ENCODE results near the gene TBC1D13.
"Not testable (repeated sequence)": the region's sequence is repeated elsewhere in the genome, so short reads cannot be mapped to it uniquely, and the experiment has no call there.

The TBC1D13 gene

DNA sequence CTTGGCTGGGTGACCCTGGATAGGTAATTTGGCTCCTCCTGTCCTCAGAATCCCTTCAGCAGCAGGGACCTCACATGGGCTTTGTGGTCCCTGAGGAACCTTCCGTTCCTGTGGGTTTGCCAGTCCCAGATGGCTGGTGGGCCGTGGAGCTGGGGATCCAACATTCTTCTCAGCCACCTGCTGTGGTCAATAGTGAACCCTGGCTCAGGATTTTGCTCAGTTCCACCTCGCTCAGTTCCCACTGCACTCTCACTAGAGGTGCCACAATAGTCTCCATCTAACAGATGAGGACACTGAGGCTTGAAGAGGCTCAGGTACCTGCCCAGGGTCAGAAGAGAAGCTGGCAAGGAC lies 59.6 kb downstream of the TBC1D13 start:
- no peak for DNase-seq (ENCODE audit: low spot score)

DNA sequence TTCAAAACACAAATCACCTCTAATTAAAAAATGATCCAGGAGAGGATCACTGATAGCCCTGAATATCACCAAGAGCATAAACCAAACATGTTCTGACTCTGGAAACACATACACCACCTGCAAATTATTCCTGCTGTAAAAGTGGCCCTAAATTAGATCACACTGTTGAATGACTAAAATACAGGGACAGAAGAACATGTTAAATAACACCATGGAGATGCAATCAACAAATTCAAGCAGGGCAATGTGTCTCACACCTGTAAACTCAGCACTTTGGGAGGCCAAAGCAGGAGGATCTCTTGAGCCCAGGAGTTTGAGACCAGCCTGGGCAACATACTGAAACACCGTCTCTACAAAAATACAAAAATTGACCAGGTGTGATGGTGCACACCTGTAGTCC lies 60.8 kb downstream of the TBC1D13 start:
- DNase-seq (ENCODE audit: low spot score) = no peak

DNA sequence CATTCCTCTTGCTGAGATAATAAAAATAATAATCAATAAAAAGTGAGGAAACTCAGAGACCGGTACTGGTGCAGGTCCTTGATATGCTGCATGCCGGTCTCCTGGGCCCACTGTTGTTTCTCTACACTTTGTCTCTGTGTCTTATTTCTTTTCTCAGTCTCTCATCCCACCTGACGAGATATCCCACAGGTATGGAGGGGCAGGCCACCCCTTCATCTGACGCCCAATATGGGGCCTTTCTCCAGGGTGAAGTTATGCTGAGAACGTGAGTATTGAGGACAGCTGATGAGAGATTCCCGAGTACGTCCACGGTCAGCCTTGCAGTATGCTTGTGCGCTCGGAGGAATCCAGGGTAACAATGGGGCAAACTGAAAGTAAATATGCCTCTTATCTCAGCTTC lies 64.0 kb downstream of the TBC1D13 start:
- not testable (repeated sequence) for DNase-seq (ENCODE audit: low spot score)

DNA sequence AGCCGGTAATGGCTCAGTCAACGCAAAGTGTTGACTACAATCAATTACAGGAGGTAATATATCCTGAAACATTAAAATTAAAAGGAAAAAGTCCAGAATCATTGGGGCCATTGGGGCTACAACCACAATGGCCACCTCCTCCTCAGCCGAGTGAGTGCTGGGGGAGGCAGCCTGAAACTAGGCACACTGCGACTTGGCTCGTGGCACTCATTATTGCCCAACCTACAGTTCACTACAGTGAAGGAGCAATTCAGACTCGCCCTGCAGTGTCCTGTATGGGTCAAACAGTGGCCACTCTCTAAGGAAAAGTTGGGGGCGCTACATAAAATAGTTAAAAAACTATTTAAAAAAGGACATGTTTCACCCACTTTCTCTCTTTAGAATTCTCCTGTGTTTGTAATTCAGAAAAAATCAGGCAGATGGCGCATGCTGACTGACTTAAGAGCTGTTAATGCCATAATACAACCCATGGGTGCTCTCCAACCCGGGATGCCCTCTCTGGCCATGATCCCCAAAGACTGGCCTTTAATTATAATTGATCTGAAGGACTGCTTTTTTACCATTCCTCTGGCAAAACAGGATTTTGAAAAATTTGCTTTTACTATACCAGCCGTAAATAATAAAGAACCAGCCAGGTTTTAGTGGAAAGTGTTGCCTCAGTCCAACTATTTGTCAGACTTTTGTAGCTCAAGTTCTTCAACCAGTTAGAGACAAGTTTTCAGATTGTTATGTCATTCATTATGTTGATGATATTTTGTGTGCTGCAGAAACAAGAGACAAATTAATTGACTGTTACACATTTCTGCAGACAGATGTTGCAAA lies 64.9 kb downstream of the TBC1D13 start:
- not testable (repeated sequence) for DNase-seq (ENCODE audit: low spot score)

DNA sequence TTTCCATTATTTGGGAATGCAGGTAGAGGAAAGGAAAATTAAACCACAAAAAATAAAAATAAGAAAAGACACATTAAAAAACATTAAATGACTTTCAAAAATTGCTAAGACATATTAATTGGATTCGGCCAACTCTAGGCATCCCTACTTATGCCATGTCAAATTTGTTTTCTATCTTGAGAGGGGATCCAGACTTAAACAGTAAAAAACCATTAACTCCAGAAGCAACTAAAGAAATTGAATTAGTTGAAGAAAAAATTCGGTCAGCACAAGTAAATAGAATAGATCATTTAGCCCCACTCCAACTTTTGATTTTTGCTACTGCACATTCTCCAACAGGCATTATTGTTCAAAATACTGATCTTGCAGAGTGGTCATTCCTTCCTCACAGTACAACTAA lies 65.6 kb downstream of the TBC1D13 start:
- DNase-seq (ENCODE audit: low spot score) = not testable (repeated sequence)

DNA sequence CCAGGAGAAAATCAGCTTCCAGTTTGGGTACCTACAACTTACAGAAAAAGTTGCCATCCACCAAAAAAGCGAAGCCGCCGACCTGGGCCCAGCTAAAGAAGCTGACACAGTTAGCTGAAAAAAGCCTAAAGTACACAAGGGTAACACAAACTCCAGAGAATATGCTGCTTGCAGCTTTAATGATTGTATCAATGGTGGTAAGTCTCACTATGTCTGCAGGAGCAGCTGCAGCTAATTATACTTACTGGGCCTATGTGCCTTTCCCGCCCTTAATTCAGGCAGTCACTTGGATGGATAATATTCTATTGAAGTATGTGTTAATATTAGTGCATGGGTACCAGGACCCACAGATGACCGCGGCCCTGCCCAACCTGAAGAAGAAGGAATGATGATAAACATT lies 67.4 kb downstream of the TBC1D13 start:
- not testable (repeated sequence) for DNase-seq (ENCODE audit: low spot score)

DNA sequence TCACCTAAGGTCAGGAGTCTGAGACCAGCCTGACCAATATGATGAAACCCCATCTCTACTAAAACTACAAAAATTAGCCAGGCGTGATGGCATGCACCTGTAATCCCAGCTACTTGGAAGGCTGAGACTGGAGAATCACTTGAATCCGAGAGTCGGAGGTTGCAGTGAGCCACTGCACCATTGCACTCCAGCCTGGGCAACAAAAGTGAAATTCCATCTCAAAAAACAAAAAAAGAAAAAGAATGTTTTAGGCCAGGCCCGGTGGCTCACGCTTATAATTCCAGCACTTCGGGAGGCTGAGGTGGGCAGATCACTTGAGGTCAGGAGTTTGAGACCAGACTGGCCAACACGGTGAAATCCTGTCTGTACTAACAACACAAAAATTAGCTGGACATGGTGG lies 71.4 kb downstream of the TBC1D13 start:
- DNase-seq (ENCODE audit: low spot score) = not testable (repeated sequence)

All from iPS-NIHi11 (cell line).